Ecto neural progenitor cell (in vitro differentiated cells): ENCODE measurements around the gene RNF112.

Experiments used
- DNase-seq: peaks from one replicate; pipeline ENCODE4 v3.0.0-alpha.2; 2018; ENCODE audit warnings: low spot score

The RNF112 gene

GRCh38 chr17:19448341-19449268 lies 37.6 kb downstream of the RNF112 start:
- no peak for DNase-seq

- DNase-seq, result no peak
These were observed 38.6 kb downstream of the RNF112 start for GRCh38 chr17:19449656-19450055.

GRCh38 chr17:19453296-19453695 lies 42.3 kb downstream of the RNF112 start:
- DNase-seq, result peak; percentile 30

GRCh38 chr17:19454074-19454473 lies 43.0 kb downstream of the RNF112 start:
- DNase-seq, result peak; percentile 41

DNA sequence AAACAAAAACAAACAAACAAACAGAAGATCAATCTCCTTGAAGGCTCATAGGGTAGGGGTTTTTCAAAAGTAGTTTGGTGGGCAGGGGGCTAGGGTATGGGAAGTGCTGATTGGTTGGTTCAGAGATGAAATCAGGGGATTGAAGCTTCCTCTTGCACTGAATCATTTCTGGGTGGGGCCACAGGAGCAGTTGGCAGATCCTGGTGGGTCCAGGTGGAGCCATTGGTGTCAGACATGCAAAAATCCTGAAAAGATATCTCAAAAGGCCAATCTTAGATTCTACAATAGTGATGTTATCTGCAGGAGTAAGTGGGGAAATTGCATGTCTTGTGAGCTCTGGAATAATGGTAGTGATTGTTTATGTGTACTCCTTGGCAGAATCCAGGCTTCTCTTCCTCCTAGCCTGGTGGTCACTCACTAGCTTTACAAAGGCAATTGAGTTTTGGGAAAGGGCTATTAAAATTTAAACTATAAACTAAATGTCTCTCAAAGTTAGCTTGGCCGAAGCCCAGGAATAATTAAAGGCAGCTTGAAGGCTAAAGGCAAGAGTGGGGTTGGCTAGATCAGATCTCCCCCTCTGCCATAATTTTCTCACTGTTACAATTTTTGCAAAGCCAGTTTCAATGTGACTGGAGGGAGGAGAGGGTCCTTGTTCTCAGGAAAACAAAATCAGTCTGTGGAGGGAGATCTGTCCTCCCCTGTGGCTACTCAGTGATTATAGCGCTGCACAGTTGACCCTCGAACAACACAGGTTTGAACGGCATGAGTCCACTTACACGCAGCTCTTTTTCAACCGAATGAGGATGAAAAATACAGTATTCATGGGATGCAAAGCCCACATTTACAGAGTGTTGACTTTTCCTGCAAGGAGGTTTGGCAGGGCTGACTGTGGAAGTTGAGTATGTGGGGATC lies 45.2 kb downstream of the RNF112 start:
- peak; percentile 43 for DNase-seq

- DNase-seq, result peak; percentile 33
These were observed 46.0 kb downstream of the RNF112 start for GRCh38 chr17:19457046-19457445.

DNA sequence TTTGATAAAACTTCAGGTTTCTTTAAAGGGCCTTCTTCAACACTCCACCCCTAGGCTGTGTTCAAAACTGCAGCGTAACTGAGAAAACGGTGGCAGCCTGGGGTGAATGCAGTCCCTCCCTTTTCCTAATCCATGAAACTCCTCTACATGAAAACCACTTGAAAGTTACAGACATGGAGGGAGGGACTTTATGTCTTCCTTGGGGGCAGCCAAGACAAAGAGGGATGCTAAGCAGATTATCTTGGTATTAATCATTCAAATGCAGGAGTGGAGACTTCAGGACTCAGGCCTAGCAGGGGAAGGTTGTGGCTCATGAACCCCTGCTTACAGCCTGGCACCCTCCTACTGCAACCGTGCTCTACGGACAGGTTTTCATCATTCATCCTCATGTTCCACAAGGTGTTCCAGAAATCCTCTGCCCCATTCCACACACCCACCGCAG lies 46.8 kb downstream of the RNF112 start:
- DNase-seq, result peak; percentile 70

DNA sequence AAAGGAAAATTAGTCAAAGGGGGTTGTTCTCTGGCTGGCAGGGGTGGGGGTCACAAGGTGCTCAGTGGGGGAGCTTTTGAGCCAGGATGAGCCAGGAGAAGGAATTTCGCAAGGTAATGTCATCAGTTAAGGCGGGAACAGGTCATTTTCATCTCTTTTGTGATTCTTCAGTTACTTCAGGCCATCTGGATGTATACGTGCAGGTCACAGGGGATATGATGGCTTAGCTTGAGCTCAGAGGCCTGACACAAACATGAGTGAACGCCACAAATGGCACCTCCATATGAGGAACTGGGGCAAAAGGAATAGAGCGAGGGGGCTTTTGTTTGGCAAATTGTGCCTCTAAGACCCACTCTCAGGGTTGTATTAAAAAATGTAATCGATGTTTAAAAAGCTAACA lies 47.4 kb downstream of the RNF112 start:
- peak; percentile 35 for DNase-seq

GRCh38 chr17:19459018-19459655 lies 48.1 kb downstream of the RNF112 start:
- DNase-seq, result peak; percentile 11

DNA sequence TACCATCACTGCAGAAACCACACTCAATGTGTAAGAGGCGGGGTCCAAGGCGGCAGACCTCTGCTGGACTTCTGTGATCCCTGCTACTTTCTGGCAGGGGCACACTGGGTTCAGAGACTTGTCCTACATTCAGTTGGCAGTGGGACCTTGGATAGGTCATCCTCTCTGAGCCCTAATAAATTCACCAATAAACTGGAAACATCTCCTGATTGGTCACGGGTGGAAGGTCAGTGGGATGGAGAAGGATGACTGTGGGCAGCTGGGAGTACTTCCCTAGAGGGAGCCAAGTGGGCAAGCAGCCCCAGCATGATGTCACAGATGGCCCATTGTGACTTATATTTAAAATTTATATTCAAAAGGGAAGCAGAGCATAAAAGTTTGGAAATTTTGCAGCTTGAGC lies 49.7 kb downstream of the RNF112 start:
- peak; percentile 29 for DNase-seq

DNA sequence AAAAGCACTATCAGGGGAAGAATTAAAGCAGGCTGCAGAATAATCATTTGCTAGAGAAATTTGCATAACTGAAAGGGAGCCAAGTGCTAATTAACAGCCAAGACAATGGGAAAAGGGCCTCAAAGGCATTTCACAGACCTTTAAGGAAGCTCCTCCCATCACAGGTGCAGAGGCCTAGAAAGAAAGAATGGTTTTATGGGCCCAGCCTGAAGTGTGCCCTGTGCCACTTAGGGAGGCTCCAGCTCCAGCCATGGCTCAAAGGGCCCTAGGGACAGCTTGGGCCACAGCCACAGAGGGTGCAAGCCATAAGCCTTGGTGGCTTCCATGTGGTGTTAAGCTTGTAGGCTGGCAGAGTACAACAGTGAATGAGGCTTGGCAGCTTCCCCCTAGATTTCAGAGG lies 50.1 kb downstream of the RNF112 start:
- DNase-seq, result peak; percentile 39

DNA sequence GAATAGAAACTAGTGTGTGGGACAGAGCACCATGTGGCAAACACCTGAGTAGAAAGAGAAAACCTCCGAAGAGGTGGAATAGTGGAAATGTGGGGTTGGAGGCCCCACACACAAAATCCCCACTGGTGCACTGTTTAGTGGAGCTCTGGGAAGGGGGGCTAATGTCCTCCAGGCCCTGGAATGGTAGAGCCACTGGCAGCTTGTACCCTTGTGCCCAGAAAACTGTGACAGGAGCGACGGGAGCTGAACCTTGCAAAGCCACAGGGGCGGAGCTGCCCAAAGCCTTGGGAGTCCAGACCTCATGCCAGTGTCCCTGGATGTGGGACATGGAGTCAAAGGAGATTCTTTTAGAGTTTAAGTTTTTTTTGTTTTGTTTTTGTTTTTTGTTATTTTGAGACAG lies 50.6 kb downstream of the RNF112 start:
- peak; percentile 42 for DNase-seq

DNA sequence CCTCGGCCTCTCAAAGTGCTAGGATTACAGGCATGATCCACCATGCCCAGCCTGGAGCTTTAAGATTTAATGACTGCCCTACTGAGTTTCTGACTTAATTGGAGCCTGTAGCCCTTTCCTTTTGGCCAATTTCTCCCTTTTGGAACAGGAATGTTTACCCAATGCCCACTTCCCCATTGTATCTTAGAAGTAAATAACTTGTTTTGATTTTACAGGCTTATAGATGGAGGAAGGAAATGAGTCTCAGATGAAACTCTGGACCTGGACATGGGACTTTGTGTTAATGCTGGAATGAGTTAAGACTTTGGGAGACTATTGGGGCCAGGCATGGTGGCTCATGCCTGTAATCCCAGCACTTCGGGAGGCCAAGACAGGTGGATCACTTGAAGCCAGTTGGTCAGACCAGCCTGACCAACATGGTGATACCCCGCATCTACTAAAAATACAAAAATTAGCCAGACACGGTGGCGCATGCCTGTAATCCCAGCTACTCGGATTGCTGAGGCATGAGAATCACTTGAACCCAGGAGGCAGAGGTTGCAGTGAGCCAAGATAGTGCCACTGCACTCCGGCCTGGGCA lies 51.5 kb downstream of the RNF112 start:
- peak; percentile 22 for DNase-seq

DNA sequence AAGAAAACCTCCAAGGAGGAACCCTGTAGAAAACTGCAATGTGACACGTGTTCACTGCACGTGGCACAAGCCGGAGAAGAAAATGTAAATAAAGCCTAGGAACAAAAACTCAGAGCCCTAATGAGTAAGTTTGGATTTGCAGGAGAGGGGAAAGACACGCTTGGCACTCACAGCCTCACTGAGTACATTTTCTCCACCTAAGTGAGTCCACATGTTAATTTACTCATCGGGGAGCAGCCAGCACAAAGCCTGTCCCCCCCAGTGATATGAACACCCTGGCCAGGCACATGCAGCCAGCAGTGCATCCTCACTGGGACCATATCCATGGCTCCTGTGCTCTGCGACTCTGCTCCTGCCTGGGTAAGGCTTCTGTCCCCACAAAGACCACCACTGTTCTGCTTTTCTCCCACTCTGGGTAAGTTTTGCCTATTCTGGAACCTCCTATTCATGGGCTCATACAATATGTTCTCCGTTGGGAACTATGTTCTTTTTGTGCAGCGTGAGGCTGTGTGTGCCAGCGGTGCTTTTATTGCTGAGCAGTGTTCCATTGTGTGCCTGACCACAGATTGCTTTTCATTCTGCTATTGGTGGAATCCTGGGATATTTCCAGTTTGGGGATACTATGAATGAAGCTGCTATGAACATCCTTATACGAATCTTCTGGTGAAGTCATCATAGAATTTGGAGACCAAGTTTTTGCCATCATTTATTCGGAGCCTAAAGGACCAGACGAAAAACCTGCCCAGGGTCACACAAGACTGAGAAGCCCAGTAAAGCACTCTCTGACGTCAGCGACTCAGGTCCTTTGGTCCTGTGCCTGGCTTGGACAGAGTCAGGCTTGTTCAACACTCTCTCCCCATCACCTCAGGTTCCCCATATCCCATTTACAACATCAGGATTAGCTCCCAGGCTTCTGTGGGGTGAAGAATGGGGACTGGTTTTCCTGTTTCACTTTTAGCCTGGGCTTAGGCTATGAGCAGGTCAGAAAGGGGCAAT lies 53.3 kb downstream of the RNF112 start:
- DNase-seq, result no peak
